K562 (cell line): ENCODE measurements around the gene SLC16A2. TPM values are rescaled to one million over a fixed set of nuclear protein-coding genes. Genes with fewer than 3 reads are reported as not detected.

ENCODE experiments used
- BRD9 ChIP-seq: fragments of 450-650 bp; IDR thresholded peaks from 2 replicates; pipeline ENCODE4 v1.6.1; 2018; ENCODE audit warnings: low read depth; ENCODE audit not compliant: partially characterized antibody
- CC2D1A ChIP-seq: fragments of 450-650 bp; IDR thresholded peaks from 2 replicates; pipeline ENCODE4 v1.6.1; 2017; ENCODE audit warnings: mild to moderate bottlenecking
- HDAC6 ChIP-seq: IDR thresholded peaks from 2 replicates; pipeline ENCODE4 v1.6.1; 2012; ENCODE audit warnings: low read depth, mild to moderate bottlenecking, control low read depth, inconsistent platforms, low read length, moderate library complexity
- LCOR ChIP-seq: sonication (generic); formaldehyde crosslinking; IDR thresholded peaks from 2 replicates; pipeline ENCODE4 v1.8.0; 2022; ENCODE audit warnings: mild to moderate bottlenecking, missing genetic modification reagents
- MCM7 ChIP-seq, 2 experiments: fragments of 450-650 bp; IDR thresholded peaks; 2 replicates each; pipeline ENCODE4 v1.6.1; 2016 to 2018
- NFRKB ChIP-seq: fragments of 450-650 bp; IDR thresholded peaks from 2 replicates; pipeline ENCODE4 v1.6.1; 2016; ENCODE audit warnings: low read depth
- NR2C2 ChIP-seq, 2 experiments: fragments of 200-800 bp in 1 of 2; sonication (Bioruptor generic) in 1 of 2; sonication (generic) in 1 of 2; formaldehyde crosslinking in 1 of 2; IDR thresholded peaks; 2 replicates each; pipeline versions ENCODE4 v1.6.1 to v1.8.0; 2016 to 2022; ENCODE audit warnings: mild to moderate bottlenecking in 1 of 2, missing compliant biosample characterization in 1 of 2, missing genetic modification characterization in 1 of 2, missing genetic modification reagents in 1 of 2
- POLR2A ChIP-seq: fragments of 450-650 bp; conservative IDR thresholded peaks from 2 replicates; pipeline ENCODE4 v1.6.1; 2016
- POLR3G ChIP-seq: IDR thresholded peaks from 2 replicates; pipeline ENCODE4 v1.6.1; 2011; ENCODE audit not compliant: insufficient read length, insufficient replicate concordance; ENCODE audit errors: extremely low read depth
- PURB ChIP-seq: sonication (generic); formaldehyde crosslinking; IDR thresholded peaks from 2 replicates; pipeline ENCODE4 v1.9.0; 2021; ENCODE audit warnings: low read depth, mild to moderate bottlenecking, missing genetic modification reagents
- RNF219 ChIP-seq: fragments of 250-450 bp; sonication (Bioruptor Pico); IDR thresholded peaks from 2 replicates; pipeline ENCODE4 v1.5.0; 2022; ENCODE audit warnings: mild to moderate bottlenecking
- TBP ChIP-seq: optimal IDR thresholded peaks from 2 replicates; pipeline ENCODE3; 2011; ENCODE audit warnings: low read depth, low read length, improper control_type of control experiment
- THAP12 ChIP-seq: fragments of 250-450 bp; sonication (Bioruptor Pico); IDR thresholded peaks from 2 replicates; pipeline ENCODE4 v1.9.0; 2021; ENCODE audit warnings: mild to moderate bottlenecking, inconsistent platforms
- ZBTB8A ChIP-seq: fragments of 450-650 bp; IDR thresholded peaks from 2 replicates; pipeline ENCODE4 v1.6.1; 2018; ENCODE audit warnings: mild to moderate bottlenecking, moderate library complexity; ENCODE audit not compliant: partially characterized antibody
- polyA plus RNA-seq, 8 experiments: library from polyadenylated mRNA; depleted of rRNA in 4 of 8; stranded (reverse) in 5 of 8; unstranded in 3 of 8; fragments of >200 nt; fragmentation: Nextera tagmentation in 2 of 8; fragmentation: Illumina TruSeq in 1 of 8; extraction: Ambion mirVana in 2 of 8; extraction: Trizol in 1 of 8; gene quantifications; 2 replicates each; pipeline versions ENCODE4 v1.2.1 to v1.2.3, GENCODE V29; 2011 to 2014; ENCODE audit warnings: inconsistent platforms in 1 of 8, missing spikeins in 1 of 8
- total RNA-seq, 7 experiments: library from RNA; depleted of rRNA in 6 of 7; stranded (reverse); fragments of >200 nt in 6 of 7; fragmentation: Illumina TruSeq in 2 of 7; extraction: Trizol in 2 of 7; gene quantifications; 2 replicates each; pipeline versions ENCODE4 v1.2.1 to v1.2.3, GENCODE V29; 2011 to 2021; ENCODE audit warnings: low replicate concordance in 1 of 7

The SLC16A2 gene
- total and polyA plus RNA-seq, 9 of the 15 experiments (the other 6 are each of a cell fraction or from before 2014, with no cell fraction given): 0.07 TPM; not detected in 8

- TF ChIP-seq ZBTB8A: no peak
- TF ChIP-seq POLR3G: no peak
- no peak for TF ChIP-seq RNF219 (CRISPR knock-in tag)
- TF ChIP-seq BRD9: no peak
- TF ChIP-seq POLR2A: no peak
- no peak for TF ChIP-seq MCM7 (IDR thresholded peaks at IDR 0.05)
- peak; percentile 15 for TF ChIP-seq TBP
- no peak for TF ChIP-seq HDAC6
- no peak for TF ChIP-seq NFRKB
- TF ChIP-seq NR2C2 (CRISPR knock-in tag; IDR thresholded peaks at IDR 0.05): no peak
- no peak for TF ChIP-seq NR2C2 (tag; IDR thresholded peaks at IDR 0.05)
- TF ChIP-seq LCOR: peak; percentile 43; the same call in 1 of the 2 replicates
- TF ChIP-seq THAP12 (CRISPR knock-in tag): no peak
- TF ChIP-seq CC2D1A: 0 out of 2 replicates have a peak, but pooled peaks have one; percentile 35
- no peak for TF ChIP-seq PURB (CRISPR knock-in tag)
These were observed 129.1 kb downstream of the SLC16A2 start (continued) for GRCh38 chrX:74550295-74550802.
